CD4-positive, alpha-beta T cell treated with Interleukin-17A for 1 hour (primary cell): ENCODE measurements around the gene DAGLA.
A peak's percentile ranks its signal among the peaks of the same experiment; 100 is the strongest.

Experiments
- DNase-seq: peaks from one replicate; pipeline ENCODE4 v3.0.0-alpha.2; 2020

DAGLA gene

GRCh38 chr11:61782841-61783240 is 102.7 kb downstream of the DAGLA start:
- DNase-seq: no peak

- no peak for DNase-seq
Measured at GRCh38 chr11:61783717-61784505, 103.7 kb downstream of the DAGLA start.

- DNase-seq: no peak
Measured at GRCh38 chr11:61784506-61784805, 104.3 kb downstream of the DAGLA start.

GRCh38 chr11:61785837-61786402 is 105.7 kb downstream of the DAGLA start:
- DNase-seq: no peak

GRCh38 chr11:61787928-61788491 is 107.8 kb downstream of the DAGLA start:
- peak; percentile 28 for DNase-seq

- peak; percentile 65 for DNase-seq
Measured at GRCh38 chr11:61791737-61792309, 111.6 kb downstream of the DAGLA start.

GRCh38 chr11:61792310-61793082 is 112.3 kb downstream of the DAGLA start, which contains the start of the genes FEN1 and TMEM258:
Gene FEN1 (plus strand): TSS chr11:61792911. CDS start chr11:61795362, 2,451 bp downstream.
Gene TMEM258 (minus strand): TSS chr11:61792599. CDS start chr11:61792558, 41 bp downstream.
- peak; percentile 90 for DNase-seq

GRCh38 chr11:61793083-61793828 is 113.1 kb downstream of the DAGLA start:
- no peak for DNase-seq

GRCh38 chr11:61793829-61794204 is 113.6 kb downstream of the DAGLA start:
- DNase-seq: no peak

- no peak for DNase-seq
Measured at GRCh38 chr11:61794579-61794978, 114.4 kb downstream of the DAGLA start.

GRCh38 chr11:61795459-61795858 is 115.3 kb downstream of the DAGLA start:
- no peak for DNase-seq

- no peak for DNase-seq
Measured at GRCh38 chr11:61795876-61796526, 115.8 kb downstream of the DAGLA start.
